ENCODE measurements around the gene MAD1L1.

GRCh38 chr7:1817061-1817712, 415.6 kb downstream of the MAD1L1 start:
- TF ChIP-seq CTCF (IDR thresholded peaks at IDR 0.05; ENCODE audit: control extremely low read depth in 1 of 3, insufficient read depth in 1 of 3, low read depth in 1 of 3, low read length in 3 of 3) (no peak), E2F6 (IDR thresholded peaks at IDR 0.05) (no peak)
